RKO (cell line): ENCODE results near the gene CAAP1.
"Not testable (repeated sequence)": the region's sequence is repeated elsewhere in the genome, so short reads cannot be mapped to it uniquely, and the experiment has no call there.

Source experiments
- DNase-seq: peaks from one replicate; pipeline ENCODE4 v3.0.0-alpha.2; 2016; ENCODE audit warnings: low spot score

Gene CAAP1

DNA sequence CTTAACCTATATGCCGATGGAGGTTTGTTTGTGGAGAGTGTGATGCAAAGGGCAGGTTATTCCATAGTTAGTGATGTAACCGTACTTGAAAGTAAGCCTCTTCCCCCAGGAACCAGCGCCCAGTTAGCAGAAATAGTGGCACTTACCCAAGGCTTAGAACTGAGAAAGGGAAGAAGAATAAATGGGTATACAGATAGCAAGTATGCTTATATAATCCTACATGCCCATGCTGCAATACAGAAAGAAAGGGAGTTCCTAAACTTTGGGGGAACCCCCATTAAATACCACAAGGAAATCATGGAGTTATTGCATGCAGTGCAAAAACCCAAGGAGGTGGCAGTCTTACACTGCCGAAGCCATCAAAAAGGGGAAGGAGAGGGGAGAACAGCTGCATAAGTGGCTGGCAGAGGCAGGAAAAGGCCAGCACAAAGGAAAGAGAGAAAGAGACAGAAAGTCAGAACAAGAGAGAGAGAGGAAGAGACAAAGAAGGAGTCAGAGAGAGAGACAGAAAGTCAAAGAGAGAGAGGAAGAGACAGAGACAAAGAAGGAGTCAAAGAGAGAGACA, 64.1 kb downstream of the CAAP1 start:
- not testable (repeated sequence) for DNase-seq

DNA sequence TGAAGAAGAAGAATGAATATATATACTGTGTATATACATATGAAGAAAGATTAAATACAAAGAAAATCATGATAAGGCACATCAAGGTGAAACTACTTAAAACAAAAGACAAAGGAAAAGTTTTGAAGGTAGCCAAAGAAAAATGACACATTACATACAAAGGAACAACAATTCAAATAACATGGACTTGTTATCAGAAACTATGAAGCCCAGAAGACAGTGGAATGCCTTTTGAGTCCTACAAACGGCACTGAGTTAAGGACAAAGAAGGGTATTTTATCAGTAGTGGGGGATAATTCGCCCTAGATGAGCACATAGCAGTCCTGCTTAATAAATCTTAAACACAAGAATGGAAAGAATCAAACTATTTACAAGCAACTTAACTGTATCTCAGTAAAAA, 77.8 kb downstream of the CAAP1 start:
- DNase-seq: no peak

DNA sequence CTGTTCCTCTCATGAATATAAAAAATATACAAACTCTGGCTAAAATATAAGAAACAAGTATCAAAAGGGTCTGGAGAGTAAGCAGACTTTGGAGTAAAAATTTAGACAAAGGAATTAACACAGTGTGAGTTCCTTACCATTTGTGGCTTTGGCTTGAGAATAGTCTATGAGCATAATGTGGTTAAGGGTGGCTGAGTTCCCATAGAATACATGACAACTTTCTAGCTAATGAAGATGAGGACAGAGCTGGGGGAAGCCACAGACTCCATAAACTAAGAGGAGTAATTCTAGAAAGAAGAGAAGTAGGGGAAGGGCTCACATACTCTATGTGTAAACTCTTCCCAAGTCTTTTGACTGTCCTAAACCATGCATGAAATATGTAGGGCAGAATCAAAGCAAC, 79.4 kb downstream of the CAAP1 start:
- DNase-seq: no peak

GRCh38 chr9:26812217-26812616, 80.4 kb downstream of the CAAP1 start:
- DNase-seq: no peak

DNA sequence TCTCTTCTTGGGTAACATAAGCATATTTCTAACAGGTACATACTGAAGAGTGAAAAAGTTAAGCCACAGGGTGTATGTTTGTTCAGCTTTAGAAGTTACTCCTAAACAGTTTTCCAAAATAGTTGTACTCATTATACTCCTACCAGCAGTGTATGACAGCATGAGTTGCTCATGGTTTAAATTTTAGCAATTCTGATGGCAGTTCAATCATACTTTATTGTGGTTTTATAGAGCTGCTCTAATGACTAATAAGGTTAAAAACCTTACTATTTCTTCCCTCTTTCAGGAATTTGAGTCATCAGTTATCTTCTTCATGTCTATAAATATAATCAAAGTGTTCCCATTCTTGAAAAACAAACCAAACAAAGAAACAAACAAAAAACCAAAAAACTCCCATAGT, 81.5 kb downstream of the CAAP1 start:
- no peak for DNase-seq

DNA sequence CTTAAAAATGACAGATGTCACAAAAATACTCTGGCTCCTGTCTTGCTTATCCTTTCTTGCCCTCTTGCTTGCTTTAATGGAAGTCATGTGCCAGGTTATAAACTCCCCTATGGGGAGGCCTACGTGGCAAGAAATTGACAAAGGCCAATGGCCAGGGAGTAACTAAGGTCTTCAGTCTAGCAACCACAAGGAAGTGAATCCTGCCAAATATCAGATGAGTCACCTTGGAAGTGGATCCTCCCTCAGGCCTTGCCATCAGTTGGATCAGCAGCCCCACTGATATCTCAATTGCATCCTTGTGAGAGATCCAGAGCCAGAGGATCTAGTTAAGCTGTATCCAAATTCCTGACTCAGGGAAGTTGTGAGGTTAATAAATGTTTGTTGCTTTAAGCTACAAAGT, 82.8 kb downstream of the CAAP1 start:
- DNase-seq: peak; percentile 9

GRCh38 chr9:26807161-26807560, 85.4 kb downstream of the CAAP1 start:
- no peak for DNase-seq

DNA sequence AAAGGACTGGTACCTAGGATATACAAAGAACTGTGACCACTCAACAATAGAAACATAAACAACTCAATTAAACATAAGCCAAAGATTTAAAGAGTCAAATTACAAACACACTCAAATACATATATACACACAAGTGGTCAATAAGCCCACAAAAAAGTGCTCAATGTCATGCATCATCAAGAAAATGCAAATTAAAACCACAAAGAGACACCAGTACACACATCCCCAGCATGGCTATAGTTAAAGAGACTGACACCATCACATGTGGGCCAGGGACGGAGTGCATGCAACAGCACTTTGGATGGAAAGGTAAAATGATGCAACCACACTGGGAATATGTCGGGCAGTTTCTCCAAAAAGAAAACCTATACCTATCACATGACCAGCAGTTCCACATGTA, 89.7 kb downstream of the CAAP1 start:
- no peak for DNase-seq

DNA sequence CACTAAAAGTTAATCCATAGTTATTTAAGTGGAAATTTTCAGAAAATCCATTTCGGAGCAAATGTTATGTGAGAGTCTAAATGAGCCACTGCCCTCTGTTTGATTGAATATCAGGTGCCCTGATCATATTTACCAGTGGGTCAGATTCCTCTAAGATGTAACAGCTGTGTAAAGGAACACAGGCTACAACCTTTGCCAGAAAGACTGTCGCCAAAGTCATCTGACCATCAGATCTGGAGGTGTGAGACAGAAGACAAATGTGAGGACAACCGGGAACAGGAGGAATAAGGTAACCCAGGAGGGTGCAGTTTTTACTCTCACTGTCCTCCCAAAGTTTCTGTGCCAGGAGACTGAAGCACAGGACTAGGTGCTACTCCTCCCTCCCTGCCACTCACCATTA, 90.8 kb downstream of the CAAP1 start:
- no peak for DNase-seq

DNA sequence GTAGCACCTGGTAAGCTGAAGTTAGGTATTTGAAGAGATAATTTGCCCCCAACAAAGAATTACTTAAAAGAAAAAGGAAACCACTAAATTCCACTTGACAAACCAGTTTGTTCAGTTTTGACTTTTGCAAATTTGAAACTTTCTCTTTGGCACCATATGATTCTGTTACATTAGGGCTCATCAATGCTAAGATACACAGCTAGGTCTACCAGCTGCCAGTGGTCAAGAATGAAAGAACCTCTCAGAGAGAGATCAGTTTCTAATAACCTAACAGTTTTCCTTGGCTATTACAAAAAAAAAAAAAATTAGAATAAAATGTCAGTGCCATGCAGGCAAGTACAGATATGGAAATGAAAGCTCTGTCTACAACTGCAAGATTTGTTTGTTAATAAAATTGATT, 92.3 kb downstream of the CAAP1 start:
- DNase-seq: no peak

DNA sequence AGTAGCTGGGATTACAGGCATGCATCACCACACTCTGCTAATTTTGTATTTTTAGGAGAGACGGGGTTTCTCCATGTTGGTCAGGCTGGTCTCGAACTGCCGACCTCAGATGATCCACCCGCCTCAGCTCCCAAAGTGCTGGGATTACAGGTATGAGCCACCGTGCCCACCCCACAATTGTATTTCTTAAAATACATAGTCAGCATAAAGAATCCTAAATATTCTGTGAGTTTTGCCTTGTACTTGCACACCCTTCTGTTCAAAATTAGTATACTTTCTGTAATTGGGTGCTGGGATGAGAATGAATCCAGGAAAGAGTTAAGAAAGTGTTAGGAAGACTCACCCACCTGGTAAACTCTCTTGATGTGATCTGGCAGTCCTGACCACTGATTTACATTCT, 101.3 kb downstream of the CAAP1 start:
- DNase-seq: no peak
